SK-N-SH (cell line): ENCODE data around the gene NUP160. TPM values are rescaled to one million over a fixed set of nuclear protein-coding genes. Genes with fewer than 3 reads are reported as not detected.

ENCODE experiments used
- CTCF ChIA-PET: fragments of 300-600, 350-600 bp; formaldehyde crosslinking; extraction: SDS; loops from one replicate; lab custom pipeline; 2021; lab: Yijun Ruan, JAX
- POLR2A ChIA-PET: fragments of 350-600 bp; sonication (Branson Sonifier 250); formaldehyde crosslinking; extraction: SDS; loops from one replicate; lab custom pipeline; 2020; ENCODE audit warnings: antibody characterized with exemption, inconsistent platforms; lab: Yijun Ruan, JAX
- DNase-seq: peaks from one replicate; pipeline ENCODE4 v3.0.0; 2012
- H2AFZ ChIP-seq: fragments of 200-600 bp; sonication (generic); 2 replicates; pipeline ENCODE4 v1.8.1; 2016; ENCODE audit warnings: antibody characterized with exemption, mild to moderate bottlenecking, low read depth
- H3F3A ChIP-seq: fragments of 200-600 bp; sonication (generic); replicated peaks from 2 replicates; pipeline ENCODE3; 2016; ENCODE audit warnings: antibody characterized with exemption, mild to moderate bottlenecking; ENCODE audit not compliant: insufficient read depth
- H3K27ac ChIP-seq, 2 experiments: fragments of 200-500 bp in 1 of 2; fragments of 200-600 bp in 1 of 2; sonication (Bioruptor generic) in 1 of 2; sonication (generic), shearing (Covaris generic) in 1 of 2; 2 replicates each; pipeline versions ENCODE4 v1.5.1 to v1.6.1; 2014 to 2016; ENCODE audit warnings: low read depth in 2 of 2, inconsistent platforms in 1 of 2, low read length in 1 of 2, mild to moderate bottlenecking in 1 of 2, mixed read lengths in 1 of 2
- H3K27me3 ChIP-seq: fragments of 200-600 bp; sonication (generic), shearing (Covaris generic); 2 replicates; pipeline ENCODE4 v1.6.1; 2016; ENCODE audit warnings: mixed run types; ENCODE audit not compliant: insufficient read depth
- H3K36me3 ChIP-seq, 2 experiments: fragments of 200-500 bp in 1 of 2; fragments of 200-600 bp in 1 of 2; sonication (Bioruptor generic) in 1 of 2; sonication (generic) in 1 of 2; replicated peaks in 1 of 2; 2 replicates each; pipeline versions ENCODE3 to v1.5.1; 2014 to 2016; ENCODE audit warnings: low read length in 1 of 2, mild to moderate bottlenecking in 1 of 2; ENCODE audit not compliant: insufficient read depth in 2 of 2, control insufficient read depth in 1 of 2
- H3K4me1 ChIP-seq, 2 experiments: fragments of 200-500 bp in 1 of 2; fragments of 200-600 bp in 1 of 2; sonication (Bioruptor generic) in 1 of 2; sonication (generic), shearing (Covaris generic) in 1 of 2; 2 replicates each; pipeline versions ENCODE4 v1.5.1 to v1.6.1; 2014 to 2016; ENCODE audit warnings: low read depth in 1 of 2, low read length in 1 of 2, mixed run types in 1 of 2; ENCODE audit not compliant: insufficient read depth in 2 of 2, control insufficient read depth in 1 of 2
- H3K4me2 ChIP-seq: fragments of 200-600 bp; sonication (generic), shearing (Covaris generic); 2 replicates; pipeline ENCODE4 v1.6.1; 2017; ENCODE audit warnings: mixed run types
- H3K4me3 ChIP-seq, 2 experiments: fragments of 200-500 bp in 1 of 2; fragments of 200-600 bp in 1 of 2; sonication (Bioruptor generic) in 1 of 2; sonication (generic), shearing (Covaris generic) in 1 of 2; 2 replicates each; pipeline versions ENCODE4 v1.5.1 to v1.8.1; 2014 to 2016; ENCODE audit warnings: low read depth in 2 of 2, inconsistent platforms in 1 of 2, low read length in 1 of 2, mild to moderate bottlenecking in 1 of 2, mixed read lengths in 1 of 2, moderate library complexity in 1 of 2
- H3K79me2 ChIP-seq: fragments of 200-600 bp; sonication (generic); 2 replicates; pipeline ENCODE4 v1.8.1; 2017; ENCODE audit warnings: mild to moderate bottlenecking; ENCODE audit not compliant: insufficient read depth
- H3K9ac ChIP-seq: fragments of 200-600 bp; sonication (generic); 2 replicates; pipeline ENCODE4 v1.6.1; 2017; ENCODE audit warnings: mixed run types
- H3K9me2 ChIP-seq: fragments of 200-600 bp; sonication (generic); 2 replicates; pipeline ENCODE4 v1.6.1; 2017; ENCODE audit warnings: mixed run types
- H3K9me3 ChIP-seq: fragments of 200-600 bp; sonication (generic); 2 replicates; pipeline ENCODE4 v1.6.1; 2017; ENCODE audit warnings: mixed run types, mild to moderate bottlenecking, moderate library complexity
- H4K20me1 ChIP-seq: fragments of 200-600 bp; sonication (generic); 2 replicates; pipeline ENCODE4 v1.6.1; 2017; ENCODE audit warnings: mild to moderate bottlenecking, mixed run types; ENCODE audit not compliant: insufficient read depth
- CHD2 ChIP-seq: fragments of 150-350 bp; IDR thresholded peaks from 2 replicates; pipeline ENCODE4 v1.6.1; 2018; ENCODE audit warnings: low read length; ENCODE audit not compliant: partially characterized antibody
- ELF1 ChIP-seq: IDR thresholded peaks from 2 replicates; pipeline ENCODE4 v1.4.0; 2012
- EP300 ChIP-seq, 2 experiments: IDR thresholded peaks; 2 replicates each; pipeline versions ENCODE4 v1.4.0 to v1.6.1; 2012; ENCODE audit warnings: borderline replicate concordance in 1 of 2, low read depth in 1 of 2, low read length in 1 of 2
- EZH2phosphoT487 ChIP-seq: fragments of 200-600 bp; sonication (generic); IDR thresholded peaks from 2 replicates; pipeline ENCODE4 v1.6.1; 2017; ENCODE audit warnings: low read depth, mixed run types, mild to moderate bottlenecking, antibody characterized with exemption, moderate library complexity, borderline replicate concordance
- FOSL2 ChIP-seq: IDR thresholded peaks from 2 replicates; pipeline ENCODE4 v1.4.0; 2012; ENCODE audit warnings: low read depth, mild to moderate bottlenecking, moderate library complexity, borderline replicate concordance
- FOXM1 ChIP-seq: IDR thresholded peaks from 2 replicates; pipeline ENCODE4 v1.4.0; 2012; ENCODE audit warnings: low read depth, mild to moderate bottlenecking
- MEF2A ChIP-seq: IDR thresholded peaks from 2 replicates; pipeline ENCODE4 v1.4.0; 2012; ENCODE audit warnings: low read depth, borderline replicate concordance
- MXI1 ChIP-seq: IDR thresholded peaks from 2 replicates; pipeline ENCODE4 v1.6.1; 2012; ENCODE audit warnings: mild to moderate bottlenecking, low read depth, low read length, improper control_type of control experiment
- NFIC ChIP-seq: IDR thresholded peaks from 2 replicates; pipeline ENCODE4 v1.4.0; 2012; ENCODE audit warnings: borderline replicate concordance
- NRF1 ChIP-seq: IDR thresholded peaks from 2 replicates; pipeline ENCODE4 v1.6.1; 2012; ENCODE audit warnings: low read depth, mild to moderate bottlenecking, low read length
- POLR2AphosphoS5 ChIP-seq: IDR thresholded peaks from 2 replicates; pipeline ENCODE4 v1.6.1; 2012; ENCODE audit warnings: low read depth, low read length
- RAD21 ChIP-seq: IDR thresholded peaks from 2 replicates; pipeline ENCODE4 v1.6.1; 2012; ENCODE audit warnings: mild to moderate bottlenecking, low read length
- SIN3A ChIP-seq: IDR thresholded peaks from 2 replicates; pipeline ENCODE4 v1.6.1; 2012; ENCODE audit warnings: low read depth, mild to moderate bottlenecking, low read length, moderate library complexity, borderline replicate concordance
- SMC3 ChIP-seq: IDR thresholded peaks from 2 replicates; pipeline ENCODE4 v1.6.1; 2012; ENCODE audit warnings: low read depth, low read length, improper control_type of control experiment
- TAF1 ChIP-seq: IDR thresholded peaks from 2 replicates; pipeline ENCODE4 v1.6.1; 2012; ENCODE audit warnings: low read depth, mild to moderate bottlenecking, low read length, moderate library complexity, borderline replicate concordance
- TCF12 ChIP-seq: IDR thresholded peaks from 2 replicates; pipeline ENCODE4 v1.4.0; 2012
- YY1 ChIP-seq: IDR thresholded peaks from 2 replicates; pipeline ENCODE4 v1.4.0; 2012; ENCODE audit warnings: low read depth, mild to moderate bottlenecking
- WGBS: methylation state at CpG from one replicate; pipeline ENCODE4 v1.1.6; 2017; ENCODE audit warnings: low lambda C conversion rate; 5-methylcytosine and 5-hydroxymethylcytosine counted together
- polyA plus RNA-seq, 3 experiments: library from polyadenylated mRNA; depleted of rRNA; stranded (reverse); fragments of >200 nt; gene quantifications; 2 replicates each; pipeline ENCODE4 v1.2.3, GENCODE V29; 2012
- TF ChIP-seq, protein P1 (sequence below): IDR thresholded peaks from 2 replicates; pipeline ENCODE4 v1.4.0; 2012; ENCODE audit warnings: low read depth
- TF ChIP-seq, protein P2 (sequence below): IDR thresholded peaks from 2 replicates; pipeline ENCODE4 v1.4.0; 2012; ENCODE audit warnings: low read depth, borderline replicate concordance
- TF ChIP-seq, protein P3 (sequence below): IDR thresholded peaks from 2 replicates; pipeline ENCODE4; 2012
- TF ChIP-seq, protein P4 (sequence below): IDR thresholded peaks from 2 replicates; pipeline ENCODE4 v1.6.1; 2012; ENCODE audit warnings: mild to moderate bottlenecking, low read depth, low read length, moderate library complexity

NUP160 gene
- polyA plus RNA-seq, 1 of the 3 experiments (the other 2 are of a cell fraction), result 19.3 TPM

DNA sequence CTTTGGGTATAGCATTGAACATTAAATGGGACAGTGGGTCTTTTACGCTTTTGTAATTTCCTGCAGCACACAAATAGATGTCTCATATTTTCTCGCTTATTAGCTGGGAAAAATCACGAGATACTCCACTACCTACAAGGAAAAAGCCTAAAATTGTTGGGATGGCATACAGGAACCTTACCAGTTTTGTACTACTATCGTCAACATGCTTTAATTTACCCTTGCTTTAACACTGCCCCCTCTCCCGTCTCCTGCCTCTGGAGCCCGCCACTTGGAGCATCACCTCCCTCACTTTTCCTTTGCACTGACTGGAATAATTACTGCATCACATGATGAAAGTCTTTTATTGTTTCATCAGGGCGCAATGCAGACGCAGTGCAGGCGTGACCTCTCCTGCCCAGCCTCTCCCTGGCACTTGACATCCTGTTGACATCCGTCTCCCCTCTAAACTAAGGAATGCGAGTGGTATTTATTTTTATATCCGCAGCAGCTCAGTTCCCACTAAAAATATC lies 80.0 kb downstream of the NUP160 start (continued):
- peak; percentile 68; the same call in 1 of the 2 replicates for TF ChIP-seq TAF1
- TF ChIP-seq RAD21, result no peak
- no peak for TF ChIP-seq ELF1
- TF ChIP-seq MEF2A, result no peak
- TF ChIP-seq, protein P1, sequence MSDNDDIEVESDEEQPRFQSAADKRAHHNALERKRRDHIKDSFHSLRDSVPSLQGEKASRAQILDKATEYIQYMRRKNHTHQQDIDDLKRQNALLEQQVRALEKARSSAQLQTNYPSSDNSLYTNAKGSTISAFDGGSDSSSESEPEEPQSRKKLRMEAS, result peak; percentile 56; the same call in 1 of the 2 replicates
- TF ChIP-seq, protein P2, sequence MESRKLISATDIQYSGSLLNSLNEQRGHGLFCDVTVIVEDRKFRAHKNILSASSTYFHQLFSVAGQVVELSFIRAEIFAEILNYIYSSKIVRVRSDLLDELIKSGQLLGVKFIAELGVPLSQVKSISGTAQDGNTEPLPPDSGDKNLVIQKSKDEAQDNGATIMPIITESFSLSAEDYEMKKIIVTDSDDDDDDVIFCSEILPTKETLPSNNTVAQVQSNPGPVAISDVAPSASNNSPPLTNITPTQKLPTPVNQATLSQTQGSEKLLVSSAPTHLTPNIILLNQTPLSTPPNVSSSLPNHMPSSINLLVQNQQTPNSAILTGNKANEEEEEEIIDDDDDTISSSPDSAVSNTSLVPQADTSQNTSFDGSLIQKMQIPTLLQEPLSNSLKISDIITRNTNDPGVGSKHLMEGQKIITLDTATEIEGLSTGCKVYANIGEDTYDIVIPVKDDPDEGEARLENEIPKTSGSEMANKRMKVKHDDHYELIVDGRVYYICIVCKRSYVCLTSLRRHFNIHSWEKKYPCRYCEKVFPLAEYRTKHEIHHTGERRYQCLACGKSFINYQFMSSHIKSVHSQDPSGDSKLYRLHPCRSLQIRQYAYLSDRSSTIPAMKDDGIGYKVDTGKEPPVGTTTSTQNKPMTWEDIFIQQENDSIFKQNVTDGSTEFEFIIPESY, result no peak
- TF ChIP-seq FOXM1, result no peak
- TF ChIP-seq FOSL2, result no peak
- no peak for TF ChIP-seq YY1

DNA sequence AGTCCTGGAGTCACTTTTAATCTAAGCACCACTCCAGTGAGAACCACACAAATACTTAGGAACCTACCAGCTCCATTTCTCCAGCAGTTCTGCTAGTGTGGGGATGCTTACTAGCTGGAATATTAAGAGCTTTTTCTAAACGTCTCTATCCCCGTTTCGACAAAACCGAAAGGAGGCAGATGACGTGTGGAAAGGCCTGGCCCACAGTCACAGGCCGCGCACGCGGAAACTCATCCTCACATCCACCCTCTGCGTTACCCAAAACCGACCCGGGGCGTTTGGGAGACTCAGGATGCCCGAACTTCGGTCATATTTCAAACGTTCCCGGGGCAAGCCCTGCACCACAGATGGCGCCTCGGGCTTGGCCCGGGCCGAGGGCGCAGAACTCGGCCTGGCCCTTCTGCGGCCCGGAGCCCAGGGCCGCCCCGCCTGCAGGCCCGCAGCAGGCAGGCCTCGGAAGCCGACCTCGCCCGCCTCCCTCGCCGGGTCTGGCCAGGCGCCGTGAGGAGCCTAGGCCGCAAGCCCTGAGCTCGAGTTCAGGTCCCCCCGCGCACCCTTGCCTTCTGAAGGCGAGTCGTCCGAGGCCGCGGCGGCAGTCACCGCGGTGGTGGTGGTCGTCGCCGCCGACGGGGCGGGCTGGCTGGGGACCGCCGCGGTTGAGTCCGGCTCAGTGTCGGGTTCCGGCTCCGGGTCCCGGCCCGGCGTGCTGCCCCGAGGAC lies 81.5 kb downstream of the NUP160 start:
- 2% methylated on average over 20 of the region's 65 CpGs for WGBS
- Histone ChIP-seq H3K27ac (peak overlapping the region; percentile 84 to 94), H3K79me2 (peaks cover 54% of the 10 kb centered on the region), H3K9ac (peak overlapping the region; percentile 97), H3K4me3 (peak overlapping the region; percentile 68 to 81), H4K20me1 (peaks cover 30% of the 10 kb centered on the region), H3F3A (peaks cover 11% of the 10 kb centered on the region), H3K9me2 (no peaks in the 10 kb centered on the region), H3K27me3 (no peaks in the 10 kb centered on the region), H3K4me1 (peaks cover 5 to 17% of the 10 kb centered on the region in 2 experiments; a peak in 3 of 4 replicates), H2AFZ (peak overlapping the region; percentile 56; the same call in 1 of the 2 replicates), H3K36me3 (peaks cover 7 to 34% of the 10 kb centered on the region in 2 experiments), H3K9me3 (no peaks in the 10 kb centered on the region), H3K4me2 (peak overlapping the region; percentile 91)
- no peak for DNase-seq
- ChIA-PET CTCF (interaction anchor here (0.6 kb wide), 1 partner anchor 88 kb away, joined by 3 read pairs; no protein-coding TSS in a partner anchor), POLR2A (no interaction called here)
- TF ChIP-seq MXI1 (peak; percentile 58), CHD2 (no peak), EZH2phosphoT487 (no peak), TAF1 (no peak; the same call in 1 of the 2 replicates), SMC3 (no peak), SIN3A (no peak), TCF12 (no peak), POLR2AphosphoS5 (0 out of 2 replicates have a peak, but pooled peaks have one; percentile 2), NFIC (no peak), EP300 (IDR thresholded peaks at IDR 0.05; ENCODE audit: borderline replicate concordance in 1 of 2, low read depth in 1 of 2, low read length in 1 of 2) (no peak), MEF2A (no peak), NRF1 (no peak)
- TF ChIP-seq, protein P3, sequence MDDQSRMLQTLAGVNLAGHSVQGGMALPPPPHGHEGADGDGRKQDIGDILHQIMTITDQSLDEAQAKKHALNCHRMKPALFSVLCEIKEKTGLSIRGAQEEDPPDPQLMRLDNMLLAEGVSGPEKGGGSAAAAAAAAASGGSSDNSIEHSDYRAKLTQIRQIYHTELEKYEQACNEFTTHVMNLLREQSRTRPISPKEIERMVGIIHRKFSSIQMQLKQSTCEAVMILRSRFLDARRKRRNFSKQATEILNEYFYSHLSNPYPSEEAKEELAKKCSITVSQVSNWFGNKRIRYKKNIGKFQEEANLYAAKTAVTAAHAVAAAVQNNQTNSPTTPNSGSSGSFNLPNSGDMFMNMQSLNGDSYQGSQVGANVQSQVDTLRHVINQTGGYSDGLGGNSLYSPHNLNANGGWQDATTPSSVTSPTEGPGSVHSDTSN, result no peak
- TF ChIP-seq, protein P4, sequence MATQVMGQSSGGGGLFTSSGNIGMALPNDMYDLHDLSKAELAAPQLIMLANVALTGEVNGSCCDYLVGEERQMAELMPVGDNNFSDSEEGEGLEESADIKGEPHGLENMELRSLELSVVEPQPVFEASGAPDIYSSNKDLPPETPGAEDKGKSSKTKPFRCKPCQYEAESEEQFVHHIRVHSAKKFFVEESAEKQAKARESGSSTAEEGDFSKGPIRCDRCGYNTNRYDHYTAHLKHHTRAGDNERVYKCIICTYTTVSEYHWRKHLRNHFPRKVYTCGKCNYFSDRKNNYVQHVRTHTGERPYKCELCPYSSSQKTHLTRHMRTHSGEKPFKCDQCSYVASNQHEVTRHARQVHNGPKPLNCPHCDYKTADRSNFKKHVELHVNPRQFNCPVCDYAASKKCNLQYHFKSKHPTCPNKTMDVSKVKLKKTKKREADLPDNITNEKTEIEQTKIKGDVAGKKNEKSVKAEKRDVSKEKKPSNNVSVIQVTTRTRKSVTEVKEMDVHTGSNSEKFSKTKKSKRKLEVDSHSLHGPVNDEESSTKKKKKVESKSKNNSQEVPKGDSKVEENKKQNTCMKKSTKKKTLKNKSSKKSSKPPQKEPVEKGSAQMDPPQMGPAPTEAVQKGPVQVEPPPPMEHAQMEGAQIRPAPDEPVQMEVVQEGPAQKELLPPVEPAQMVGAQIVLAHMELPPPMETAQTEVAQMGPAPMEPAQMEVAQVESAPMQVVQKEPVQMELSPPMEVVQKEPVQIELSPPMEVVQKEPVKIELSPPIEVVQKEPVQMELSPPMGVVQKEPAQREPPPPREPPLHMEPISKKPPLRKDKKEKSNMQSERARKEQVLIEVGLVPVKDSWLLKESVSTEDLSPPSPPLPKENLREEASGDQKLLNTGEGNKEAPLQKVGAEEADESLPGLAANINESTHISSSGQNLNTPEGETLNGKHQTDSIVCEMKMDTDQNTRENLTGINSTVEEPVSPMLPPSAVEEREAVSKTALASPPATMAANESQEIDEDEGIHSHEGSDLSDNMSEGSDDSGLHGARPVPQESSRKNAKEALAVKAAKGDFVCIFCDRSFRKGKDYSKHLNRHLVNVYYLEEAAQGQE, result no peak
- TF ChIP-seq, protein P1, result peak; percentile 82
